HG03159 (cell line): Measurements from ENCODE around the gene COL9A3.
A peak's percentile ranks its signal among the peaks of the same experiment; 100 is the strongest.
"Not testable (repeated sequence)": the region's sequence is repeated elsewhere in the genome, so short reads cannot be mapped to it uniquely, and the experiment has no call there.

Experiments
- ATAC-seq: cut with Tn5 transposase; IDR thresholded peaks from one replicate; pipeline ENCODE4 v1.9.1; 2021; ENCODE audit warnings: mild to moderate bottlenecking, moderate library complexity; ENCODE audit not compliant: unreplicated experiment

Gene COL9A3

DNA sequence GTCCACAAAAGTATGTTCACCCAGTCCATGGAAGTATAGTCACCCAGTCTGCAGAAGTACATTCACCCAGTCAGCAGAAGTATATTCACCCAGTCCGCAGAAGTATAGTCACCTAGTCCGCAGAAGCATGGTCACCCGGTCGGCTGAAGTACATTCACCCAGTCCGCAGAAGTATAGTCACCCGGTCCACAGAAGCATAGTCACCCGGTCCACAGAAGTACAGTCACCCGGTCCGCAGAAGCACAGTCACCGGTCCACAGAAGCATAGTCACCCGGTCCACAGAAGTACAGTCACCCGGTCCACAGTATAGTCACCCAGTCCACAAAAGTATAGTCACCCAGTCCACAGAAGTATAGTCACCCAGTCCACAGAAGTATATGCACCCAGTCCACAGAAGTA lies 36.0 kb downstream of the COL9A3 start:
- ATAC-seq: no peak

DNA sequence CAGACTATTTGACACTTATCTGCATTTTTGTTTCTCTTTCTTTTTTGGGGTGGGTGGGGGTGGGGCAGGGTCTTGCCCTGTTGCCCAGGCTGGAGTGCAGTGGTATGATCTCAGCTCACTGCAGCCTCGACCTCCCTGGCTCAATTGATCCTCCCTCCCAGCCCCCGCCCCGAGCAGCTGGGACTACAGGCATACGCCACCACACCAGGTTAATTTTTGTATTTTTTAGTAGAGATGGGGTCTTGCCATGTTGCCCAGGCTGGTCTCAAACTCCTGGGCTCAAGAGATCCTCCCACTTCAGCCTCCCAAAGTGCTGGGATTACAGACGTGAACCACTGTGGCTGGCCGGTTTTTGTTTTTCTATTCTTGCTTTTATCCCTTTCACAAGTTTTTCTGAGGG lies 36.5 kb downstream of the COL9A3 start:
- ATAC-seq: not testable (repeated sequence)

DNA sequence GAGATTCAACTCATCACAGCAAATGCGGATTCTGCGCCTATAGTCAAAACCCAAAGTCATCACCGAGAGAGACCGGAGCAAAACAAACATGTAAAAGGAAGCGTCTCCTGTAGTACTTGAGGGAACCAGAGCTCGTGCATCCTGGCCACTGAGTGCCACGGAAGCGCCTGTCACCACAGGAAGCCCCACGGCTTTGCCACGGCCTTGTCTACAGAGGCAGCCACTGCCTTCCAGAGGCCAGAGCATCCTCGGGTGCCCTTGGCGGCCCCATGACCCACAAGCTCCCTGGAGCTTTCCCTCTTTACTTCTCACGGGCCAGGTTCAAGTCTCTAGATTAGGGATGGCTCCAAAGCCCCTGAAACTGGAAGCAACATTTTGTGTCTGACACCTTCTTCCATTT lies 37.3 kb downstream of the COL9A3 start:
- ATAC-seq: no peak

DNA sequence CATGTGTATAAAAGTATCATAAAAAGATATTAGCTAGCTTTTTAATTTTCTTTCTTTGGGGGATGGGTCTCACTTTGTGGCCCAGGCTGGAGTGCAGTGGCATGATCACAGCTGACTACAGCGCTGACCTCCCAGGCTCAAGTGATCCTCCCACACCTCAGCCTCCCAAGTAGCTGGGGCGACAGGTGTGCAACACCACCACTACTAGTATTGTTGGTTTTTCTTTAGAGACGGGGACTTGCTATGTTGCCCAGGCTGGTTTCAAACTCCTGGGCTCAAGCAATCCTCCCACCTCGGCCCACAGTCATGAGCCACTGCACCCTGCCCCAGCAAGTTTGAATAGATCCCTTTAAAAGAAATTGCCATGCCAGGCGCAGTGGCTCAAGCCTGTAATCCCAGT lies 38.3 kb downstream of the COL9A3 start:
- no peak for ATAC-seq

DNA sequence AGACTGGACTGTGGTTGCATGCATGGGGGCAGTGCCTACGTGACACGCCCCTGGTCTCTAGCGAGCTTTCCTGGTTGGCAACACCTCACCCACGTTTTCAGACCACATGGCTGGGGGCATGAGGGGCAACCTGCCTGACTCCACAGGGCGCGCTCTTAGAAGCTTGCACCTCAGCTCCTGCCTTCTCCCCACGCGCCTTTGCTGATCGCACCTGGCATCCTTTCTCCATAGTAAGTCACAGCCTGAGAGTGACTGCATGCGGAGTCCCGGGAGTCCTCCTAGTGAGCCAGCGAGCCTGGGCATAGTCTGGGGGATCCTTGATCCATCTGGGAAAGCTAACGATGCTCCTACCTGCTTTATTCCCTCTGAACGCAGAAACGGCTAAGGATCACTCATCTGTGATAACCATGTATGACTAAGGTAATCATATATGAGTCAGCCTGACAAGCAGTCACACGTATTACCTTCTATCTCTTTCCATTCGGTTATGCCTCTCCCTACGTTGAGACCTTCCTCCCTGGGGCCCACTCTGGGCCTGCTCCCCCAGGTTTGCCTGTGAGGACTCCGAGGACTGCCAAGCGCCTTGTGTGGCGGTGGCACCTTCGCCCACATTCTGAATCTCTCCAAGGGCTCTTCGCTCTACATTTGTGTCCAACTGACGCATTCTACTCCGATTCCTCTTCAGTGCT lies 40.2 kb downstream of the COL9A3 start:
- no peak for ATAC-seq

DNA sequence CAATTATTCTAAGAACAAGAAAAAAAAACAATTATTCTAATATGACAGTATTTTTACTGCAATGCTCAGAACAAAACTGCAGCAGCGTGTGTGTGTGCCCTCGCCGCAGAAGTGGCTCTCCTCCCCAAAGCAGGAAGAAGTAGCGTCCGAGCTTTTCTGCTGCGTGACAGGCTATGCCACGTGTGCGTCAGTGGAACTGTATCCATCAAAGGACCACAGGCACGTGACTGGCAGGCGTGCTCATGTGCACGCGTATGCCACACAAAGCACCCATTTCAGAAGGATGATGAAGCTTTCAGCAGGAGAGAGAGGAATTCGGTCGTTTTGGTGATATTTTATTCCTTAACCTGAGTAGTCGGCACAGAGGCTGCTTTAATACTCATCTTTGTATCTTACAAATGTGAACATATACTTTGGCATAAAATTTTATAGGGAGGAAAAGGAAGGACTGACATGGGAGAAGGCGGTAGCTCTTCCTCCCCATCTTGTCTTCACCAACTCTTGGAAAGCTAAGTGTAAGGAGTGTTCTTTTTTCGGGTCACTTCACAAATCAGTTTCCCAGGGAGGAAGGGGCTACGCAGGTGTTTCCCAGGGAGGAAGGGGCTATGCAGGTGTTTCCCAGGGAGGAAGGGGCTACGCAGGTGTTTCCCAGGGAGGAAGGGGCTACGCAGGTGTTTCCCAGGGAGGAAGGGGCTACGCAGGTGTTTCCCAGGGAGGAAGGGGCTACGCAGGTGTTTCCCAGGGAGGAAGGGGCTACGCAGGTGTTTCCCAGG lies 41.4 kb downstream of the COL9A3 start:
- no peak for ATAC-seq

DNA sequence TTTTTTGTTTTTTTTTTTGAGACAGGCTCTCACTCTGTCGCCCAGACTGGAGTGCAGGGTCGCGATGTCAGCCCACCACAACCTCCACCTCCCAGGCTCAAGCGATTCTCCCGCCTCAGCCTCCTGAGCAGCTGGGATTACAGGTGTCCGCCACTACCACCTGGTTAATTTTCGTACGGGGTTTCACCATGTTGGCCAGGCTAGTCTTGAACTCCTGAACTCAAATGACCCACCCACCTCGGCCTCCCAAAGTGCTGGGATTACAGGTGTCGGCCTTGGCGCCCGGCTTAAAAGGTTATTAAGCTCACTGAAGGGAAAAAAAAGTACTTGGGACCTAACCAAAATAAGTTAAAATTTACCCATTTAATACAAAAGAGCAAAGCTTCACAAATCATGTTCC lies 42.9 kb downstream of the COL9A3 start:
- ATAC-seq: no peak

DNA sequence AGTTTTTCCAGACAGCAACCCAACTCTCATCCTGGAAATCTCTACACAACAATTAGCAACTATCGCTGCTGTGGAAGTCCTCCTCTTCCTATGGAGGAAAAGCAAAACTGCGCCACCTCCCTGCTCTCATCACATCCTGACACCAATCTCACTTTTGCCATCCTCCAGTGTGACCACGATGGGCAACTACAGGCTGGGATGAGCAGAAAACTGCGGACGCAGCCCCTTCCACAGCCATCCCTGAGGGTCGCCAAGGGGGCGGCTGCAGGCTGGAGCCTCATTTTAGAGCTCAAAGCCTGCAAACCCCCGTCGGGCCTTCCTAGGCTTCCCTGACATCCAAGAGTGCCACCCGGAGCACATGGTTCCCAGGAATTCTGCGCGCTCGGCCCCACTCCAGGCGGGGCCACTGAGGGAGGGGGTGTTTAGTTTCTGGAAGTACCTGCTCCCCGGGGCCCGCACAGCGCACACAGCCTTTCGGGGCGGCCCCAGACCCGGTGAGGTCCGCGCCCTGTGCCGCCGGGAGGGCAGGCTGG lies 43.6 kb downstream of the COL9A3 start:
- ATAC-seq: no peak

DNA sequence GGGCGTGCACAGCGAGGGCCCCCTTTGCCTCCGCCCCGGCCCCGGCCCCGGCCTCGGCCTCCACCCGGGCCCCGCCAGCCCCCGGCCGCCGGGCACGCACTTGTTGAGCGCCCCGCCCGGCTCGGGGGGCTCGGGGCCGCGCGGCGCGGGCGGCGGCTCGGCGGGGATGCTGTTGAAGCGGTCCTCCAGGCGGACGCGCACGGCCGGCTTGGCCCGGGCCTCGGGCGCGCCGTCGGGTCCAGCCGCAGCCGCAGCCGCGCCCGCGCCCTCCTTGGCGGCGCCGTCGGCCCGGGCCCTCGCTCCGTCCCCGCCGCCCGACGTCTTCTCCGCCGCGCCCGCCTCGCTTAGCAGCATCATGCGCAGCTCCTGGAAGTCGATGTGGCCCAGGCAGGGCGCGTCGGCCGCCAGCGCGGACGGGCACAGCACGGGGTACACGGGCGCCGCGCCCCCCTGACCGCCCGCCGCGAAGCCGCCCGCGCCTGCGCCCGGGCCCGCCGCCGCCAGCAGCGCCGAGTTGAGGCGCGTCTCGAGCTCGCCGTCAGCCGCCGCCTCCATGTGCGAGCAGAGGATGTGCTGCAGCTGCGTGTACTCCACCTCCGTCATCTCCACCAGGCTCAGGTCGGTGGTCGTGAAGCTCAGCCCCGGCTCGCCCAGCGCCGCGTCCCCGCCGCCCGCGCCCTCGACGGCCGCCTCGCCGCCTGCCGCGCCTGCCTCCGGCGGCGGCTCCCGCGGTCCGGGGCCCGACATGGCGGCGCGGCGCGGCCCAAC lies 44.3 kb downstream of the COL9A3 start:
- peak; percentile 42 for ATAC-seq

DNA sequence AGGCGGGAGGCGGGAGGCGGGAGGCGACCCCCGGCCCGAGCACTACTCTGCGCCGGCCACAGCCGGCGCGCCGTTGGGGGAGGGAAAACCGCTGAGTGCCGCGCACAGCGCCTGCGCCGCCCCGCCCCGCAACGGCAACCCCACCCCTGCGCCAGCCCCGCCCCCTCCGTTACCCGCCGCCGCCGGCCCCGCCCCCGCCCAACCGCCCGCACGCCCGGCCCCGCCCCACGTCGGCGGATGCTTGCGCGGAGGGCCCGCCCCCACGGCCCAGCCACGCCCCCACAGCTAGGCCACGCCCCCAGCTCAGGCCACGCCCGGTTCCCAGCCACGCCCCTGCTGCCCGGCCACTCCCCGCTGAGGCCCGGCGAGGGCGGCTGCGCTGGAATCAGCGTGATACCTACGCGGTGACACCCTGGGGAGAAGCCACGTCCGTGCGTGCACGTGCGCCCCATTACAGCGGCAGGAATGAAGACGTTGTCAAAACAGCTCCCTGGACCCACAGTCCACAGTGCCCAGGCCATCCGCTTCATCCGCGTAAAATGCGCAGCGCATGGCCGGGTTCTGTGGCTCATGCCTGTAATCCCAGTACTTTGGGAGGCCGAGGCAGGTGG lies 45.0 kb downstream of the COL9A3 start, which contains the start of gene TCFL5:
Gene TCFL5, minus strand, starts transcription at position 97 of the 611 bp plus-strand sequence. CDS start 152 bp downstream, outside the sequence.
- ATAC-seq: peak; percentile 58

DNA sequence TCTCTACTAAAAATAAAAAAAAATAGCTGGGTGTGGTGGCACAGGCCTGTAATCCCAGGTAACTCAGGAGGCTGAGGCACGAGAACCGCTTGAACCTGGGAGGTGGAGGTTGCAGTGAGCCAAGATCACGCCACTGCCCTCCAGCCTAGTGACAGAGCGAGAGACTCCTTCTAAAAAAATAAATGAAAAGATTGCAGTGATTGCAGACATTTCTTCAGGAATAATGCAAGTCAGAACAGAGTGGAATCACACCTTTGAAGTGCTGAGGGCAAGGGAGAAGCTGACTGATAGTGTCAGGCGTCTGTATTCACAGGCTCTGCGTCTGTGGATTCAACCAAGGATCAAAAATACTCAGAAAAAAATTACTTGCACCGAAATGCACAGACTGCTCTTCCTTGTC lies 47.4 kb downstream of the COL9A3 start:
- ATAC-seq: no peak

DNA sequence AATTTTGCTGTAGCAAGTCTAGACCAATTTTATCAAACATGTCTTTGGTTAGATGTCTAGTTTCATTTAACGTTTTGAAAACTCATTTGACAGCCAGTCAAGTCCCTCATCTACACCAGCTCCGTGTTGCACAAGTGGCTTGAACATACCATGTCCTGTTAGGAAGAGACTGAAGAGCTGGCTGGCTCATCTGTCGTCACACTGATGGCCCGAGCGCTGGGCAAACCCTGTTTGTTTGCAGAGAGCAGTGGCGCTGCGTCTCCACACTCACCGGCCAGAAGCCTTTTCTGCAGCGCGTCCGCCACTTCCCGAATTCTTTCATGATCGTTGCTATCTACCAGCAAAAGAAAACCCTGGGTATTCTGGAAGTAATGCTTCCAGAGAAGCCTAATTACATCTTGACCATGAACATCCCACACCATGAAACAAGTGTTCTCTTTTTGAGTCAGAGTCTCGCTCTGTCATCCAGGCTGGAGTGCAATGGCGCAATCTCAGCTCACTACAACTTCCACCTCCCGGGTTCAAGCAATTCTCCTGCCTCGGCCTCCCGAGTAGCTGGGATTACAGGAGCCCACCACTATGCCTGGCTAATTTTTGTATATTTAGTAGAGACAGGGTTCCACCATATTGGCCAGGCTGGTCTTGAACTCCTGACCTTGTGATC lies 55.5 kb downstream of the COL9A3 start:
- no peak for ATAC-seq

DNA sequence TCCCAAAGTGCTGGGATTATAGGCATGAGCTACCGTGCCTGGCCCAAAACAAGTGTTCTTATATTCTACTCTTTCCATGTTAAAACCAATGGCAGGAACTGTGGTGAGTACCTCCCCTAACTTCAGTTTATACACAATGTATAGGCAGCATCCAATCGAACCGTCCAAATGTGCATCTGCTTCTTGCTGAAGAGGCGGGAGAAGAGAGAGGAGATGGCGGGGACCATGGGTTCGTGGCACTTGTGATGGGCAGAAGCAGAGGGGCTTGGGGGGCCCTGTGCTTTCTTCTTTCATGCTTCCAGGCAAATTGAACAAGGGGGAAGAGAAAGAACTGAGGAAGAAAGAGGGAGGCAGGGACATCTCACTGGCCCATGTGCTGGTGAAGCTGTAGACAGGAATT lies 56.0 kb downstream of the COL9A3 start:
- ATAC-seq: no peak

DNA sequence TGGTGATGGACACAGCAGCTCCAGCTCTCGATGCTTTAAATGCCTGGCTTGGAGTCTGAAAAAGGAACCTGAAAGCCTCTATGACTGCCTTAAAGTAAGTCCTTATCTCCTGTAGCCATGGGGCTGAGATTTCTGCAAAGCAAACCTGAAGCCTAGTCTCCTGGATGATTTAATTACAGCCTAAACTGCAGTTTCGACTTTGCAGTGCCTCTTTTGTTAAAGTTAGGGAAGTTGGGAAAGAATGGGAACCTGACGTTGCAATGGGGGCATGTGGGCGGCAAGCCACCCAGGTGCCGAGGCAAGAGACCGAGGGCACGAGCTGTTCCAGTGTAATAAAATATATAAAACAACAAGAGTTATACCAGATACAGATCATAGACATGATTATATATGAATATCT lies 56.4 kb downstream of the COL9A3 start:
- no peak for ATAC-seq

DNA sequence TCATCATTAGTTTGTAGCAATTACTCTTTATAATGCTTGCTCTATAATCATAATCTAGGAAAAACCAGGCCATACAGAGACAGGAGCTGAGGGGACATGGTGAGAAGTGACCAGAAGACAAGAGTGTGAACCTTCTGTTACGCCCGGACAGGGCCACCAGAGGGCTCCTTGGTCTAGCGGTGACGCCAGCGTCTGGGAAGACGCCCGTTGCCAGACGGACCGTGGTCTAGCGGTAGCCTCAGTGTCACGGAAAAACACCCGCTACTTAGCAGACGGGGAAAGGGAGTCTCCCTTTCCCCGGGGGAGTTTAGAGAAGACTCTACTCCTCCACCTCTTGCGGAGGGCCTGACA lies 56.8 kb downstream of the COL9A3 start:
- ATAC-seq: not testable (repeated sequence)

DNA sequence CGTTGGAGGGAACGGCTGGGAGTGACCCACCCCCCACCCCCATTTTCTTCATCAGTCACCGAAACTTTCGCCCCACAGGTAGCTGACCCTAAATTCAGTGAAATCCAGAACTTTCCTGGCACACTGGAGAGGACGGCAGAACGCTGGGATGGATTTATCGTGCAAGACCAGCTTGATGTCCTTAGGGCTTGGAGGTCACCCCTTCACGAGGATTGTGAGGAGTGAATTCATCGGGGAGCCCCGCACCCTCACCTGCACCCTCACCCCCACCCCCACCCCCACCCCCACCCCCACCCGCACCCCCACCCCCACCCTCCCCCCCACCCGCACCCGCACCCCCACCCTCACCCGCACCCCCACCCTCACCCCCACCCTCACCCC lies 58.1 kb downstream of the COL9A3 start:
- ATAC-seq: no peak

DNA sequence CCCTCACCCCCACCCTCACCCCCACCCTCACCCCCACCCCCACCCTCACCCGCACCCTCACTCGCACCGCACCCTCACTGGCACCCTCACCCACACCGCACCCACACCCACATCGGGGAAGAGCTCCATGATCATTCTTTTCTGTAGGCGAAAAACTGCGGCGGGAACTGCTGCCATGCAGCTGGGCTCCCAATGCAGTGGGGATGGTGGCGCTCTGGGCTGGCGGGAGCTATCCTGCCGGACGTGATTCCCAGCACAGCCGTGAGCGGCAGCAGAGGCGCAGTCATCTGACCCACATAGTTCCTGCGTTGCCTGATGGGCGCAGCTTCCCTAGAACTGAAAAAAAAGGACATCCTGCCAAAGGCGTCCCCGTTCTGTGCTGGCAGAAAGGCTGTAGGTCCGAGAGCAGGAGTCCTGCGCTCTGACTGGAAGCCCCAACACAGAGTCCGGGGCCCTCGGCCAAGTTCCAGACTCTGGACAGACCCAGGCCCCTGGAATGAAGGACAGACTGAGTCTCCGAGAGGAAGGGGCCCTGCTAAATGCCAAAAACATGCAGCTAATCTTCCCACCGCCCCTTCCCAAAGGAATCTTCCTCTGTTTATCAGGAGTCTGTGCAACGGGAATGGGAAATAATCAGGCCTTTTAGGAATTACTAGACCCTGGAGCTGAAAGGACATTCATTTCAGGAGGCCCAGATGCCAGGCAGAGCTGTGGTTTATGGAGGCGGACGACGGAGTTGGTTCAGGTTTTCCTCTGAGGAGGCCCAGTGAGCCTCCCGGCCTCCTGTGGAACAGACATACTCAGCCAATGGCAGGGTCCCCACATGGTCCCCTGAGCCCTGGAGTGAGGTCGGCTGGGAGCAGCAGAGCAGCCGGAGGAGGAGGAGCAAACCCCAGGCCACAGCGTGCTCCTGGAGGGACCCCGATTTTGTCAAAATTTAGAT lies 58.8 kb downstream of the COL9A3 start:
- no peak for ATAC-seq

DNA sequence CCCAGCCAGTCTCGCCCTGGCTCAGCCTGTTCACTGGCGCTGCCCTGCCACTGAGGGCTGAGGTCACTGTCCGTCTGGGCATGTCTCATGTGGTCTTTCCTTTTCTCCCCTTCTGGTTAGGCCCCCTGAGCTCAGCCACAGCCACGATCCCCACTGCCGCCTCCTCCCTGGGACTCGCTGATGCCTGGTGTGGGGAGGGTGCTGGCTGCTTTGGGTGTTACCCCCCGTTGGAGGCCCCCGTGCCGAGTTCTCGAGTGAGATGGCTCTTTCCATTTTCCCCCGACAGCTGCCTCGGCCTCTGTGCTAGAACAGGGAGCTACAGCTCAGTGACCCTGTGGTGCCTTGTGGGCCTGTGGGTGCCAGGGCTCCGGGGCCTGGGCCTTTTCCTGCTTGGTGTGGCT lies 59.7 kb downstream of the COL9A3 start:
- ATAC-seq: no peak
